Neural progenitor cell (in vitro differentiated cells): Measurements from ENCODE around the gene ZNF652.

Experiments
- EZH2phosphoT487 ChIP-seq: fragments of 200-600 bp; sonication (generic); IDR thresholded peaks from 2 replicates; pipeline ENCODE4 v1.6.1; 2017; ENCODE audit warnings: antibody characterized with exemption
- TF ChIP-seq, protein P1 (sequence below): fragments of 200-600 bp; sonication (generic); IDR thresholded peaks from 2 replicates; pipeline ENCODE4 v1.5.1; 2017; ENCODE audit warnings: antibody characterized with exemption, mild to moderate bottlenecking

DNA sequence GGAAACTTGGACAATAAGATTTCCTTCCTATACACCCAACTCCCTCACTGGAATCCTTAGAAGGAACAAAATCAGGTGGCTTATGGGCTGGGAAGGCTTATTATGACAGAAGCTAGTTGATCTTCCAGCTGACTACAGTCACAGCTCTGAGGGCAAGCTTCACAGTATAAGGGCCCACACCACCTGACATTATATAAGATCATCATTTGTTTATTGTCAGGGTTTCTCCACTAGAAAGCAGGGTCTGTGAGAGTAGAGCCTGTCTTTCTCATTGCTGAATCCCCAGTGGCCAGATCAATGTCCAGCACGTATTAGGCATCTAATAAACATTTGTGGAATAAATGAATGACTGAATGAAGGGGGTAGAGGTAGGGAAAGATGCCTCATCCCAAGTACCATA is 73.7 kb downstream of the ZNF652 start:
- TF ChIP-seq, protein P1, sequence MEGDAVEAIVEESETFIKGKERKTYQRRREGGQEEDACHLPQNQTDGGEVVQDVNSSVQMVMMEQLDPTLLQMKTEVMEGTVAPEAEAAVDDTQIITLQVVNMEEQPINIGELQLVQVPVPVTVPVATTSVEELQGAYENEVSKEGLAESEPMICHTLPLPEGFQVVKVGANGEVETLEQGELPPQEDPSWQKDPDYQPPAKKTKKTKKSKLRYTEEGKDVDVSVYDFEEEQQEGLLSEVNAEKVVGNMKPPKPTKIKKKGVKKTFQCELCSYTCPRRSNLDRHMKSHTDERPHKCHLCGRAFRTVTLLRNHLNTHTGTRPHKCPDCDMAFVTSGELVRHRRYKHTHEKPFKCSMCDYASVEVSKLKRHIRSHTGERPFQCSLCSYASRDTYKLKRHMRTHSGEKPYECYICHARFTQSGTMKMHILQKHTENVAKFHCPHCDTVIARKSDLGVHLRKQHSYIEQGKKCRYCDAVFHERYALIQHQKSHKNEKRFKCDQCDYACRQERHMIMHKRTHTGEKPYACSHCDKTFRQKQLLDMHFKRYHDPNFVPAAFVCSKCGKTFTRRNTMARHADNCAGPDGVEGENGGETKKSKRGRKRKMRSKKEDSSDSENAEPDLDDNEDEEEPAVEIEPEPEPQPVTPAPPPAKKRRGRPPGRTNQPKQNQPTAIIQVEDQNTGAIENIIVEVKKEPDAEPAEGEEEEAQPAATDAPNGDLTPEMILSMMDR: no peak
- no peak for TF ChIP-seq EZH2phosphoT487
